Stimulated activated CD8-positive, alpha-beta memory T cell treated with anti-CD3 and anti-CD28 coated beads, Interleukin-15, amount 100 ng/mL, for 4 hours (primary cell): ENCODE measurements around the gene ZNF831.

Experiments
- DNase-seq, 2 donors: peaks; one replicate each; pipeline ENCODE4 v3.0.0-alpha.2; 2020; ENCODE audit warnings: low read depth in 2 of 2

ZNF831 gene

DNA sequence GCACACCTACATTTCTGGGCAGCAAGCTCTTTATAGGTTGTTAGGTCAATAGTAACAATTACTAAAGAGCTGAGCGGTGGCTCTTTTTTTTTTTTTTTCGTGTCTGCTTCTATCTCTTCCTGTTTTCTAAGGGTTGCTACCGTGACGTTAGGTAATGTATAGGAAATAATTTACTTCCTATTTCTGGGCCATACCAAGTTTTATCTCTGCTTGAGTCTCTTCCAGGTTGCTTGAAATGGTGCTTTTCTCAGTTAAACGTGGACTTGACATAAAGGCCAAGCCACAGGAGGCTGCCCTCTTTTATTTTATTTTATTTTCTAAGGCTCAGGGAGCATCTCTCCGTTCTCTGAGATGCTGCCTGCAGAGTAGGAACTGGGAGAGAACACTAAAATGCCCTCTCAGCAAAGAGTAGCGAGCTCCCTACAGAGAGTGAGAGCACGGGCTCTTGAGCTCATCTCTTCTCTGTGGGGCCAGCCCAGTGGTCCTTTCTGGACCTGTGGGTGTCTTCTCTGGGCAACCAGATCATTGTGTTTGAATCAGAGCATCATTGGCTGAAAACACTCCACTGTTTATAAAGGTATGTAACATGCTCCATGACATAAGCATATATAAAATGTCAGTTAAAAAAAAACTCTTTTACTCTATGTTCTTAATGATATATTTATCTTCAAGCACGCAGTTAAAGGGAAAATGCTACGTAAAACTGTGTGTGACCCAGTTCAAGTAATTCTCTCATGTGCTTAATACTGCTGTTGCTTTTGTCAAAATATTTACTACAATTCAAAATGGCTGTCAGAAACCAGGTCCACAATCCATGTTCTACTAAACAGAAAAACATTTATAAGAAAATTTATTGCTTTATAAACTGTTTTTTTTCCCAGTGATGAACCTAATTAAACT is at the start of gene ZNF831:
Gene ZNF831, plus strand, starts transcription at position 191 of the 900 bp plus-strand sequence. CDS start 27,199 bp downstream, outside the sequence.
- no peak for DNase-seq

DNA sequence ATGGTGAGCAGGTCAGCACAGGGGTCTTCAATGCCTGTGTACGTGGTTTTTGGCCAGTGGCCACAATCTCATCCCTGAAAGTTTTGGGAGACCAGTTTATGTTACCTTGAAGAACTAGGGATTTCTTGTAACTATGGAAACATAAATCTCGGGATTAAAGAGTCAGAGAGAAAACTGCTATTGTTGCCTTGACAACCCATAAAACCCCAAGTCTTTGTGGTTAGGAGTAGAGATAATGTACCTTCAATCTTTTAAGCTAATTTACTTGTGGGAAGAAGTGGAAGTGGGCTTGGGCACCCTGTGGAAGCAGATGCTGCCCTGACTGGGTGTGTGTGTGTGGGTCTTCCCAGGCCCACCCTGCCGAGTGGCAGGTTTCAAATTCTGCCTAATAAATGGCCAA is 46.1 kb upstream of the ZNF831 start:
- no peak for DNase-seq

DNA sequence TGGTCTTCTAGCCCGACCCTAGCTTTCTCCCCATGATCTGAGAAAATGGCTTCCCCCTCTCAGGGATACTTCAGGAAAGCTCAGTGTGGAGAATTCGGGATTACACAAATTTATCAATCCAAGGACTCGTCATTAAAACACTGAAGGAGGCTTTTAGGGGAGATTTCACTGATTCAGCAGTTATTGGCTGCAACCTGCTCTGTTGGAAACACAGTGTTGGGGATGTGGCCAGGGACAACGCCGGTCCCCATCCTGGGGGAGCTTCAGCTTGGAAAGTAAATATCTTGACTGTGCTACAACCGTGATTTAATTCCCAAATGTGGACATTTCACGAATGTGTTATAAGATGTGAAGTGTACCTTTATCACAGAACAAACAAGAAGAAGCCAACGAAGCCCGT is 44.8 kb upstream of the ZNF831 start:
- no peak for DNase-seq

DNA sequence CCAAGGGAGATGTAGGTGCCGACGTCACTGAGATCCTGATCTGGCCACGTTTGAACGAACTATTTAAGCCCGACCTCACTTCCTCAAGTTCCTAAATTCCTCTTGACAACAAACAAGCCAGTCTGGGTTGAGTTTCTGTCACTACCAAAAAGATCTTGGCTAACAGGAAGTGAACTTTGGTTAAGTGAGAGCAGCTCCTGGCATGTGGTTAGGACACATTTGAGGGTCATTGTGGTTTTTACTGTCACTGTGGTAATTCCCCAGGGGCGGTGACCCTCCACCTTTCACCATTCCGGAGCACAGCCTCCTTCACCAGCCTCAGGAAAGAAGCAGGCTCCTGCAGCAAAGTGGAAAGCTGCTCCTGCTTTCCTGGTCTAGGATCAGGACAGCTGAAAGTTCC is 43.1 kb upstream of the ZNF831 start:
- DNase-seq, result peak in 1 of 2 donors; percentile 10

DNA sequence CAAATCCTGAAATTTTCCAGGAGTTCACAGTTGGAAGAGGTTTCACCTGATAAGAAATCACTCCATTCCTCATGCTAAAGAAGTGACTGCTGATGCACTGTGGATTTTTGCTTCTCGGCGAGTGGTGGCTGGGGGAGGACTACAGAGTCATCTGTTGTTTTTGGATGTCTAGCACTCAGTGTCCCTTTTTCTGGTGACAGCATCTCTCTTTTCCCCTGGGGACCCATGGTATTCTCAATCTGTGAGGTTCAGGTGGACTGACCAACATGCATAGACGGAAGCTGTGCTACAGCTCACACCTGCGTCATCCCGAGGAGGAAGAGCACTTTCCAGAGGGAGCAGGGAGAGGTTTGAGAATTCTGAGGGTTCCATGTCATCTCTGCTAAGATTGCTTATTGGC is 42.7 kb upstream of the ZNF831 start:
- no peak for DNase-seq

DNA sequence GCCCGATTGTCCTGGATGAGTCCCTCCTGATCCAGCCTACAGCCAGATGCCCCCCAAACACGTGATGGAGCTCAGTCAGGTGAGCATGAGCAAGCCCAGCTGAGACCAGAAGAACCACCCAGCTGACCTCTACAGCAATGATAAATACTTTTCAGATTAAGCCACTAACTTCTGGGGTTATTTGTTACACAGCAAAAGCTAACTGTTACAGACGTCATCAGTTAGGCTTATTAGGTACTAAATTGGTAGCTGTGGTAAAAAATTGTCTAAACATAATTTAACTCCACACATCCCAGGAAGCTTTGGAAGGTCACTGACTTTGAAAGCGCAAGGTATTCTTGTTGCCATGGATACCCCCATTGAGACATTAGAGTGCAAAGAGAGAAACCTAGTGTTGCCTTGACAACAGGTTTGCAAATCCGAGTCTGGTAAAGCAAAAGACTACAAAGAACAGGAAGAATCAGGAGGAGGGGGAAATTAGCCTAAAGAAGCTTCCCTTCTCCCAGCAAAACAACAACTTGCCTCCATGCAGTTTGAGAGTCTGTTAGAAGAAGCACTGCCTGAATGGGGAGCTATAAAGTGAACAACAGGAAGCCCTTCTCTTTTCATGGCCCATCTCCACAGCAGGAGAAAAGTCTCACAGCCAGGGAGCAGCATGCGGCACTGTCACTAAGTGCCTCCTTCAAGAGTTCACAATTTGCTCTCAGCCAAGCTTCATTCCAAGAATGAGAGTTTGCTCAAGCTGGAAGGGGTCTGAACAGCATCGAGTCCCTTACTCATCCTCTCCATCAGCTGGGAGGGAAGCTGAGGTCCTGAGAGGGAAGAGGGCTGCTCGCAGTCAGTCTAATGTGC is 41.7 kb upstream of the ZNF831 start:
- DNase-seq, result no peak

DNA sequence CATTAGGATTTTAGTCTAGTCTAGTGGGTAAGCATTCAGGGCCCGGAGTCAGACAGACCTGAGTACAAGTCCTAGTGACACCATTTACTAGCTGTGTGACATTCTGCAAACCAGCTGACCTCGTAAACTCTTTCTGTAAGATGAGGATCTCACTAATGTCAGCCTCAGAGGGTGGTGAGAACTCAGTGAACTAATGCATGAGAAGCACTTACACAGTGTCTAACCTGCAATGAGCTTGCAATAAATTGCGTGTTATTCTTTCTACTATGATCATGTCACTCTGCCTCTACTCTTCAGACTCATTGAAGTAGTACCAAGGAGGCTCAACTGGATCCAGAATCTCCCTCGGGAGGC is 41.1 kb upstream of the ZNF831 start:
- no peak for DNase-seq

DNA sequence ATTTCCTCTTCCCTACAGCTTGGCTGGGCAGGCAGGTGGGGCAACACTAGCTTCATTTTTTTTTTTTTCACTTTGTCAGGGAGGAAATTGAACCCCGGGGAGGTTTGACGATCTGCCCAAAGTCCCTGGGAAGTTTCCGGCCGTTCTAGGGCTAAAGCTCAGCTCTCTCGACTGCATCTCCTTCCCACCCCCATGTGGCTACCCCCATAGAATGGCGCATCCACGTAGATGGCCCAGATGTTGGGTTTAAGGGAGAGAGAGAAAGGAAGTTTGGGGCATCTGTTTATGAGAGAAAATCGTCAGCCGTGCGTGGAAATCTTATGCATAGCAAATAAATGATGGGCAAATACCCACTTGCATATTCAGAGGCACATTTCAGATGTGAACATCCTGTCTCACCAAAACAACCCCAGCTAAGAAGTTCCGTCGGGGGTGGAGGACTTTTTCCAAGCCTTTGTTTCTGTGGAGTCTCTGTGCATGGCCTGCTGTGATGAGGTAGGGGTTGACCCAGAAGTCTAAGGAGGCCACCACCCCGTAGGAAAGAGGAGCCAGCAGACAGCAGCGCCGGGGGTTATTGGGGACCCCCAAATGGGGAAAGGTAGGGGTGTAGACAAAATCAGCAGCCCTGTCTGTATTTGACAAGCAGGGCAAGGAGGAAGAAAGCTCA is 40.5 kb upstream of the ZNF831 start:
- DNase-seq, result peak in 1 of 2 donors; percentile 50

DNA sequence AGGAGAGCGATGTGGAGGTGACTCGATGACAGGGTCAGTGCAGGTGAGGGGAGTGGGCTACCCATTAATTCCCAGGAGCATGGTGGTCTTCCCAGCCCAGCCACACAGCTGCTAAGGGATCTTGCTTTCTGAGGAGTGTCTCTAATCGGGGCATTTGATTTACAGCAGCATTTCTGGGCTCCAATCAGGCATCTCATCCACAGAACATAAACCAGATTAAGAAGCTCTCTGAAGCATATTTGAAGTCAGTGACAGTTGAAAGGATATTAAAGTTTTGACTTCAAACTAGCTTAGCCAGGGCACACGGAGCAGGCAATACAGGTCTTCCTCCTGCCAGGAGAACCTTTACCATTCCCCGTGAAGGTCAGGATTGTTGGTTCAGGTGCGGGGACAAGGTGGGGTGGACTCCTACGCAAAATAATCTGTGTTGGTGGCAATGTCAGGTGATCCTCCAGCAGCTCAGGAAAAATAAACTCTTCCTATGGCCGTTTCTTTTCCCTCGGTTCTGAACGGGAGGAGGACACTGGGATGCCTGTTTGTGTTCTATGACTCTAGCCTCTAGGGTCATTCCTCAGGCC is 39.9 kb upstream of the ZNF831 start:
- no peak for DNase-seq

DNA sequence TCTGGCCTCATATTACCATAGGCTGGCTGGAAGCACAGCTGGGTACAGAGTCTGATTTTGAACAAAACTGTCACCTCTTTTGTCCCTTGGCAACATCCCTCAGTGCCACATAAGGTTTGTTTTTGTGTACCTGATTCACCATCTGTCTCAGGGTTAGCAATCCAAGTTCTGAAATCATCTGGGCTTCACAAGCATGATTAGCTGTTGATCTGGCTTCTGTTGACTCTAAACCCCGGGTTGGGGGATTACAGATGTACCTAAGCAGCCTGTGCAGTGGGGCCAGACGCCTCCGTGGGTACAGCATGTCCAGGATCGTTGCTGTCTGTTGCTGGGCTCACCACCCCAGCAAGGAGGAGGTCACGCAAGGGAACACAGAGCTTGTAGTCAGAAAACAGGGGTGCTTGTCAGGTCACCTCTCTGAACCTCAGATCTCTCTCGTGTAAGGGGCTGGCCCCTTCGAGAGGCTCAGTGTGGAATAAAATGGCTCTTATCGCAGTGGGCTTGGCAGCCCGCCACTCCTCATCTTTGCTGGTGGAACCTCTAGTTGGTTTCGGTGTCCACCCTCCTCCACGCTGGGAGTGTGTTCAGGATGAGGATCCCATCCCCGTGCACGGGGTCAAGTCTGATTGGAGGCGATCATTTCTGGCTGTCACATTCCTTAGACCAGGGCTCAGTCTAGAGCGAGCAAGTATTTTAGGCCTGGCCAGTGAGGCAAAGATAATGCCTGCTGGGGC is 39.2 kb upstream of the ZNF831 start:
- no peak for DNase-seq

DNA sequence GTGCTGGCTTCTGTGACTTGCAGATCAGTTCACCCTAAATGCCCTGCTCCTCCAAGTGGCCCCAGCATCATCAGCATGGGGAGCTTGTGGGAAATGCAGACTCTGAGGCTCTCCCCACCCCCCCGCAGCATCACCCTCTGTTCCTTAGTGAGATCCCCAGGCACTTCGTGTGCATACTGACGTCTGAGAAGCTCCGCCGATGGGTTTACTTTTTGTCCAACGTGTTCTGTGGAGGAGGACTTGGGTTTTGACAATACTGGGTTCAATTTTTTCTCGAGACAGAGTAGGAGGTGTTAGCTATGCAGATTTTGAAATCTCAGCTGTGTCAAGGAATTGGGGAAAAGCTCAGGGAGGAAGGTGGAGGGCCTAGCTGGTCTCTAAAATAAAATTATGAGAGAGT is 38.3 kb upstream of the ZNF831 start:
- DNase-seq, result no peak

DNA sequence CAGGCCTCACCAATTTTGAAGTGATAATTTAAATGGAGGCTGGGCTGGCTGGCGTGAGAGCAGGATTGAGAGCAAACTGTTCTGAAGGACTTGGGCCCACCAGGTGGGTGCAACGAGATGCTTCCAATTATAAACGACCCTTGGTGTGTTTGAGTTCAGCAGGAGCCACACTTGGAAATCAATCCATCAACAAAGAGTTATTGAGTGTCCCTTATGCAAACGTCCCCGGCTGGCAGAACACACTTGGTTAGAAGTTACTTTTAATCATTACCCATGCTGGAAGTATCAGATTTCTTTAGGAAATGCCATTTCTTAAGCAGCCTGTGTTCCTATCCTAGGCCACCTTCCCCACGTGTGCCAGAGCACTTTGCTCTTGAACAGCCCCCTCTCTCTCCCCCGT is 37.8 kb upstream of the ZNF831 start:
- DNase-seq, result no peak

DNA sequence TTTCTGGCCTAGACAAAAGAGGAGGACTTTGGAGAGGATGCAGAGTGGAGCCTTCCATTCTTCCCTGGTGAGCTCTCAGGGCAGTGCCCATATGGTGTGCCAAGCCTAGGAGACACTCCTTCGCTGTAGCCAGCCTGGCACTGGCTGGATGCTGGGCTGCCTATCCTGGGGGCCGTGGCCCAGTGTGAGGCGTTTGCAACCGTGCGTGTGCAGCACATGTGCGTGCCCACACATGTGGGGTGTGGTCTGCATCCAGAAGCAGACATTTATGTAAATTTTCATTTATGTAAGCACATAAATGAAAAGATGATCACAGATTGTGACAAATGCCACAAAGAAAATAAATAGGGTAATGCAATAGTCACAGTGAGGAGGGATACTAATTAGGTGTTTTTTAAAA is 35.8 kb upstream of the ZNF831 start:
- no peak for DNase-seq

DNA sequence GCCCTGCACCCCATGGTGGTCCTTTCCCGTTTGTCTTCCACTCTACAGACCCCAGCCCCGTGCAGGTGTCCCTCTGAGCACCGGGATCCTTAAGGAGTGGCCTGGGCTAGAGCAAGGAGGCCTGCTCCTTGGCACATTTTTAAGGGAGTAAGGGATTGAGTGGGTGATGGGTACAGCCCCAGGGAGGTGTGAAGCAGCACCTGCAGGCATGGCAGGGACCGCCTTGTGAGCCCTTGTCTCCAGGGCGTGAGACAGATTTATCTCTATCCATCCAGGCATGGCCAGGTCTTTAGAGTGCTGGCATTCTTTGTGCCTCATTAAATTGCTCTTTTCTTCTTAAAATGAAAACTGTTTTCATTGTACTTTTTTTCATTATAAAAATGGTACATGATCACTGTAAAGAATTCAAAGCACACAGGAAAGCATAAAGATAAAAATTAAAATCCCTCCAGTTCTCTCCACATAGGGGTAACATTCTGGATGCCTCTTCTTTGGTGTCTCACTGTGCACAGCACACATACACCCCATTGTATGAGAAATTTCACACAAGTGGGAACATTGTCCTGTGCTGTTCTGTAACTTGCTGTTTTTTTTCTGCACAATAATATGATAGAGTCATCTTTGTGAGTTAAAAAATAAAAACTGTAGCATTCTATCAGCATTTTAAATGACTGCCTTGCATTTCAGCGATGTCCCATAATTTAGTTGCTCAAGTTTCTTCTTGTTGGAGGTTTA is 31.9 kb upstream of the ZNF831 start:
- no peak for DNase-seq

DNA sequence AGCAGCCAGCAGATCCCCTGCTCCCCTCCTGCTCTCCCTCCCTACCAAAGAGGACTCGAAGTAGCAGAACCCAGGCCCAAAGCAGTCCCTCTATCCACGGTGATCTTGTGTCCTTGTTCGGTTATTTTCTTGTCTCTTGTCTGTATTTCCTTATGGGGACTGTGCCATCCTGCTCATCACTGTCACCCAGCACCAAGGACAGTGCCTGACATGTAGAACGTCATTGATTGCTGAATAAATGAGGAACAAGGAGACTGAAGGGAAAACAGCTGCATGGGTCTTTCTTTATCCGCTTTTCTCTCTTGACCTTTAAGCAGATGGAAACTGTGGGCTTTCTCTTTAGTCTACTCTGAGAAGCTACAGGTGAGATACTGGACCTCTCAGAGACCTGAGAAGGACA is 29.4 kb upstream of the ZNF831 start:
- DNase-seq, result no peak

DNA sequence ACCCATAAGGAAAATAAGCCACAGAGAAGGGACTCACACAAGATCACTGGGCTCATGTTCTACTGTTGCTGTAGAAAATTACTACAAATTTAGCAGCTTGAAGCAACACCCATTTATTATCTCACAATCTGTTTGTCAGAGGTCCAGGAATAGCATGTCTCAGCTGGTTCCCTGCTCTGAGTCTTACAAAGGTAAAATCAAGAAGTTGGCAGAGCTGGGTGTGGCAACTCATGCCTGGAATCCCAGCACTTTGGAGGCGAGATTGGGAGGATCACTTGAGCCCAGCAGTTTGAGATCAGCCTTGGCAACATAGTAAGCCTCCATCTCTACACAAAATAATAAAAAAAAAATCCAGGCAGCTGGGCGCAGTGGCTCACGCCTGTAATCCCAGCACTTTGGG is 28.5 kb upstream of the ZNF831 start:
- no peak for DNase-seq

DNA sequence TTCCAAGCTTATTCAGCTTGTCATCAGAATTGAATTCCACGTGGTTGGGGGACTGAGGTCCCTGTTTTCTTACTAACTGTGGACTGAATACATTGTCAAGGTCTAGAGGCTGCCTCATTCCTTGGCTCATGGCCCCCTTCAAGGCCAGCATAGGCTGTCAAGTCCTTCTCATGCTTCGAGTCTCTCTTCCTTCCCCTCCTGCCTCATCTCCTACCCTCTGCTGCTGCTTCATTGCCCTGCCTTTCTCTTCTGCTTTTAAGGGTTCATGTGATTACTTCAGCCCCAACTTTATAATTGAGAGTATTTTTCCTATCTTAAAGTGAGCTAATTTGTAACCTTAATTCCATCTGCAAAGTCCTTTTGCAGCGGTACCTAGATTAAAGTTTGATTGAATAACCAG is 27.6 kb upstream of the ZNF831 start:
- DNase-seq, result no peak

DNA sequence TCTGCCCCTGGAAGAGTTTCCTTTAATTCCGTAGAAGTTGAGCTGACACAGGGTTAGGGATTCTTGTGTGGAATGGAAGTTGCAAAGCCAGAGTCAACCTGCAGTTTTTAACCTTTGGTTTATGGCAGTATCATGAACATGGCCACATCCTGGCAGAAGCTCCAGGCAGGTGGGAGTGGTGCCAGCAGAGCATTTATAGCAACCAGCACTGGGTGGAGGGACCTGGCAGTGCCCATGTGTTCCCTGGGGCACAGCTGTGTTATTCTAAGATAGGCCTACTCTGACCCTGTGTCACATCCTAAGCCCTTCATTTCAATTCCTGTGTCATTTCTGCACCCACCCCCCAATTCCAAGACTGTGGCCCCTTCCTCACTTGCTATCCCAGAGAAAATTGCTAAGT is 26.1 kb upstream of the ZNF831 start:
- DNase-seq, result no peak

DNA sequence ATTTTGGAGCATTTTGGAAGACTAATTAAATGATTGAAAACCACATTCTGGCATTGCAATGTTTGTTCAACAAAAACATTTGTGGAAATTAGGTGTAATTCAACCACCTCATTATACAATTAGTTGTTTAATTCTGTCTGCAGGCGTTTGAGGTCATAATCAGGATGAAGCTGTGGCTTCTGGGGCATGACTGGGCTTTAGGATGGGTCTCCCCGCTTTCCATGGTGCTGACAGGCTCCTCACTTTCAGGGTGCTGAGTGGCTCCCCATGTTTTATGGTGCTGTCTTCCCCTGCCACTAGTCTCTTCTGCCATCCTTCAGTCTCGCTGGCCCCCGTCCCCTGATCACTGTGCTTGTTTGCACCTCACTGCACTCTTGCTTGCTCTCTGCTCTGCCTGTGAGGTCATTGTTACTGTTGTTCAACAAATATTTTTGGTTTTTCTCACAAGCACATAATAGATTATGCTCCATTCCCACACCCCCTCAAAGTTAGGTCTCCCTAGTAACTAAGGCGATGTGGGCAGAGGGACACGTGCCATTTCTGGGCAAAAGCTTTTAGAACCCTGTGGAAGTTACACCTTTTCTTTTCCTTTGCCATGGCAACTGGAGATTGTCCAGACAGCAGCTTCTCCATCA is 25.4 kb upstream of the ZNF831 start:
- no peak for DNase-seq

DNA sequence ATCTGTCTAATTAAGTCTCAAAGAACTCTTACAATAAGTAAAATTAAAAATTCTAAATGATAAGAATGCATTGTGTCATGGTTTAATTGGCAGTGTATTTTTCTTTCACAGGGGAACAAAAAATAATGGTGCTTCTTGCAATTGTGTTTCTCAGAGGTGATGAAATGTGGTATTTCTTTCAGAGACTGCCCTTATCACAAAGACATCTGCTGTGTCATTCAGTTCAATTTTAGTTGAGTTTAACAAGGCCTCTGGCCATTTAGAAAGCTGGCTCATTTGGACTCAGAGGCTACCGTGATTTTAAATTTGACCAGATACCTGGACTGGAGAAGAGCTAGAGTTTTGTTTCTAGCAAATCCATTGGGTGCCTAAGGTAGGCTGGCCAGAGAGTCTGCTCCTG is 23.6 kb upstream of the ZNF831 start:
- DNase-seq, result no peak
